Measurements from ENCODE around the gene ACTL6B. TPM values are rescaled to one million over a fixed set of nuclear protein-coding genes. Genes with fewer than 3 reads are reported as not detected.

ACTL6B gene
- total and polyA plus RNA-seq, 4 donors, result not detected

DNA sequence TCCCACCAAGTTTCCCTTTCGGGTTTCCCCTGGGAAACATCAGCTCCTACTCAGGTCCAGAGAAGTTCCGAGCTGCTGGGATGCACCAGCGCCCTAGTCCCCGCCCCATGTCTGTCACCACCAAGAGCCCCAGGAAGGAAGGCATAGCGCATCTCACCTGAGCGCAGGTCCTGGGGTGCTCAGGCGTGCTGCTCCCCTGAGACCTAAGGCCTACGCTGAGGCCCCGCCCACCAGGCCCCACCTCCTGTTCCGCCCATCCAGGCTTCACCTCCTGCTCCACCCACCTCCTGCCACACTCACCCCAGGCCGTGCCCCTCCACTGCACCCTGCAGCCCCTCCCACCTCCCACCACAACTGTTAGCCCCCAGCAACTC, 13.7 kb downstream of the ACTL6B start:
- DNase-seq (ENCODE audit: low spot score), result peak; percentile 95
- Histone ChIP-seq H3K27ac (ENCODE audit: low read depth in 1 of 2, low read length in 2 of 2) (peak overlapping the region; percentile 87 to 88), H3K9ac (ENCODE audit: low read depth in 1 of 2, low read length in 2 of 2) (peak overlapping the region; percentile 23 to 92), H3K4me3 (ENCODE audit: low read depth in 1 of 3, low read length in 3 of 3) (peak overlapping the region; percentile 59 to 88 (median 73)), H3K36me3 (ENCODE audit: control insufficient read depth in 4 of 4, insufficient read depth in 3 of 4, low read depth in 1 of 4, low read length in 3 of 4) (no peaks in the 10 kb centered on the region), H3K9me3 (ENCODE audit: control insufficient read depth in 4 of 4, low read length in 3 of 4) (no peaks in the 10 kb centered on the region), H3K27me3 (ENCODE audit: control insufficient read depth in 4 of 4, insufficient read depth in 4 of 4, low read length in 3 of 4) (no peaks in the 10 kb centered on the region), H3K4me1 (ENCODE audit: control insufficient read depth in 4 of 4, insufficient read depth in 4 of 4, low read length in 3 of 4) (peaks cover 0 to 25% (median 12%) of the 10 kb centered on the region in 4 donors)
- 27% methylated on average over 11 of the region's 11 CpGs for WGBS
- peak in 1 of 2 donors; percentile 25 for TF ChIP-seq EGR1 (IDR thresholded peaks at IDR 0.05; ENCODE audit: low read depth in 2 of 2)
- TF ChIP-seq GABPA (IDR thresholded peaks at IDR 0.05 in 1 of 2, conservative IDR thresholded peaks at IDR 0.05 in 1 of 2), result no peak
- TF ChIP-seq, protein P1, sequence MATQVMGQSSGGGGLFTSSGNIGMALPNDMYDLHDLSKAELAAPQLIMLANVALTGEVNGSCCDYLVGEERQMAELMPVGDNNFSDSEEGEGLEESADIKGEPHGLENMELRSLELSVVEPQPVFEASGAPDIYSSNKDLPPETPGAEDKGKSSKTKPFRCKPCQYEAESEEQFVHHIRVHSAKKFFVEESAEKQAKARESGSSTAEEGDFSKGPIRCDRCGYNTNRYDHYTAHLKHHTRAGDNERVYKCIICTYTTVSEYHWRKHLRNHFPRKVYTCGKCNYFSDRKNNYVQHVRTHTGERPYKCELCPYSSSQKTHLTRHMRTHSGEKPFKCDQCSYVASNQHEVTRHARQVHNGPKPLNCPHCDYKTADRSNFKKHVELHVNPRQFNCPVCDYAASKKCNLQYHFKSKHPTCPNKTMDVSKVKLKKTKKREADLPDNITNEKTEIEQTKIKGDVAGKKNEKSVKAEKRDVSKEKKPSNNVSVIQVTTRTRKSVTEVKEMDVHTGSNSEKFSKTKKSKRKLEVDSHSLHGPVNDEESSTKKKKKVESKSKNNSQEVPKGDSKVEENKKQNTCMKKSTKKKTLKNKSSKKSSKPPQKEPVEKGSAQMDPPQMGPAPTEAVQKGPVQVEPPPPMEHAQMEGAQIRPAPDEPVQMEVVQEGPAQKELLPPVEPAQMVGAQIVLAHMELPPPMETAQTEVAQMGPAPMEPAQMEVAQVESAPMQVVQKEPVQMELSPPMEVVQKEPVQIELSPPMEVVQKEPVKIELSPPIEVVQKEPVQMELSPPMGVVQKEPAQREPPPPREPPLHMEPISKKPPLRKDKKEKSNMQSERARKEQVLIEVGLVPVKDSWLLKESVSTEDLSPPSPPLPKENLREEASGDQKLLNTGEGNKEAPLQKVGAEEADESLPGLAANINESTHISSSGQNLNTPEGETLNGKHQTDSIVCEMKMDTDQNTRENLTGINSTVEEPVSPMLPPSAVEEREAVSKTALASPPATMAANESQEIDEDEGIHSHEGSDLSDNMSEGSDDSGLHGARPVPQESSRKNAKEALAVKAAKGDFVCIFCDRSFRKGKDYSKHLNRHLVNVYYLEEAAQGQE (IDR thresholded peaks at IDR 0.05), result peak; percentile 77

- TF ChIP-seq FOXA2 (IDR thresholded peaks at IDR 0.05) (no peak), HNF4G (IDR thresholded peaks at IDR 0.05) (no peak), SP1 (IDR thresholded peaks at IDR 0.05) (peak; percentile 0), ZBTB33 (IDR thresholded peaks at IDR 0.05) (no peak), RXRA (IDR thresholded peaks at IDR 0.05) (peak in 1 of 2 donors; percentile 5), NR2F2 (IDR thresholded peaks at IDR 0.05) (no peak), GABPA (IDR thresholded peaks at IDR 0.05 in 1 of 2, conservative IDR thresholded peaks at IDR 0.05 in 1 of 2) (no peak)
- Histone ChIP-seq H3K9me3 (ENCODE audit: control insufficient read depth in 4 of 4, low read length in 3 of 4) (no peaks in the 10 kb centered on the region), H3K27me3 (ENCODE audit: control insufficient read depth in 4 of 4, insufficient read depth in 4 of 4, low read length in 3 of 4) (no peaks in the 10 kb centered on the region), H3K36me3 (ENCODE audit: control insufficient read depth in 4 of 4, insufficient read depth in 3 of 4, low read depth in 1 of 4, low read length in 3 of 4) (no peaks in the 10 kb centered on the region), H3K4me1 (ENCODE audit: control insufficient read depth in 4 of 4, insufficient read depth in 4 of 4, low read length in 3 of 4) (peaks cover 0 to 25% (median 12%) of the 10 kb centered on the region in 4 donors), H3K27ac (ENCODE audit: low read depth in 1 of 2, low read length in 2 of 2) (peak overlapping the region; percentile 87 to 88), H3K4me3 (ENCODE audit: low read depth in 1 of 3, low read length in 3 of 3) (peak overlapping the region; percentile 59 to 88 (median 73)), H3K9ac (ENCODE audit: low read depth in 1 of 2, low read length in 2 of 2) (peak overlapping the region; percentile 23 to 92)
- DNase-seq (ENCODE audit: low spot score), result no peak
- 41% methylated on average over 10 of the region's 10 CpGs for WGBS
Observed at GRCh38 chr7:100641860-100642533, 14.3 kb downstream of the ACTL6B start.

DNA sequence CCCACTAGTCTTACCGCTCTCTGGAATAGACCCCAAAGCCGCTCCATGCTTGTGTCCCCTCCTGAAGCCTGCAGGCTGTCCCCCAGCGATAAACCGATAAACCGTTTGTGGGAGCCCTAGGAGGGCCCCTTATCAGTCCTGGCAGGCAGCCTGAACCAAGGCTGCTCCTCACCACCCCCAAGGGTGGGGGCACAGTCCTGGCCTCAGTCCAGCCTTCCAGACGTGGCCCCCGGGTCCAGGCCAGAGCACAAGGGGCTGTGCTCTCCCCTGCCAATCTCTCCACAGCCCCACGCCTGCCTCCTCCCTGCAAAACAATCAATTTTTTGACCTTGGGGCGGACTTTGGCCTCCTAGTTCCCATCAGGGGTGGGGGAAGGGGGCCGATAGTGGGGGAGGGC, 14.8 kb downstream of the ACTL6B start, which contains the start of gene TFR2:
TSS of gene TFR2 (minus strand) at position 90 of the 397 bp plus-strand sequence. CDS start at position 47, 43 bp downstream.
- Histone ChIP-seq H3K4me3 (ENCODE audit: low read depth in 1 of 3, low read length in 3 of 3) (peak within 1 kb of the TSS; percentile 59 to 88 (median 73)), H3K4me1 (ENCODE audit: control insufficient read depth in 4 of 4, insufficient read depth in 4 of 4, low read length in 3 of 4) (peaks cover 0 to 30% (median 13%) of the 10 kb centered on the region in 4 donors), H3K9ac (ENCODE audit: low read depth in 1 of 2, low read length in 2 of 2) (peak within 1 kb of the TSS; percentile 61 to 92), H3K9me3 (ENCODE audit: control insufficient read depth in 4 of 4, low read length in 3 of 4) (no peaks in the 10 kb centered on the region), H3K36me3 (ENCODE audit: control insufficient read depth in 4 of 4, insufficient read depth in 3 of 4, low read depth in 1 of 4, low read length in 3 of 4) (peaks cover 0 to 3% (median under 1%) of the 10 kb centered on the region in 4 donors), H3K27me3 (ENCODE audit: control insufficient read depth in 4 of 4, insufficient read depth in 4 of 4, low read length in 3 of 4) (no peaks in the 10 kb centered on the region), H3K27ac (ENCODE audit: low read depth in 1 of 2, low read length in 2 of 2) (peak within 1 kb of the TSS; percentile 87 to 88)
- TF ChIP-seq HNF4A (conservative IDR thresholded peaks at IDR 0.05), result peak; percentile 90 to 92
- TF ChIP-seq RAD21 (IDR thresholded peaks at IDR 0.05), result no peak
- peak; percentile 53 for TF ChIP-seq YY1 (IDR thresholded peaks at IDR 0.05)
- TF ChIP-seq, protein P1 (IDR thresholded peaks at IDR 0.05), result peak; percentile 54
- TF ChIP-seq HNF4G (IDR thresholded peaks at IDR 0.05), result peak; percentile 81
- TF ChIP-seq RXRA (IDR thresholded peaks at IDR 0.05), result peak; percentile 55 to 60
- TF ChIP-seq FOXA2 (IDR thresholded peaks at IDR 0.05), result no peak
- peak in 1 of 2 donors; percentile 29 for TF ChIP-seq EGR1 (IDR thresholded peaks at IDR 0.05; ENCODE audit: low read depth in 2 of 2)
- TF ChIP-seq ZBTB33 (IDR thresholded peaks at IDR 0.05), result no peak
- peak; percentile 46 for TF ChIP-seq SP1 (IDR thresholded peaks at IDR 0.05)
- TF ChIP-seq, protein P2, sequence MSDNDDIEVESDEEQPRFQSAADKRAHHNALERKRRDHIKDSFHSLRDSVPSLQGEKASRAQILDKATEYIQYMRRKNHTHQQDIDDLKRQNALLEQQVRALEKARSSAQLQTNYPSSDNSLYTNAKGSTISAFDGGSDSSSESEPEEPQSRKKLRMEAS (IDR thresholded peaks at IDR 0.05), result peak; percentile 35
- 19% methylated on average over 10 of the region's 10 CpGs for WGBS
- peak; percentile 93 for DNase-seq (ENCODE audit: low spot score)

All from liver (tissue), 9 donors.